ENCODE measurements around the gene PALLD.

The PALLD gene

DNA sequence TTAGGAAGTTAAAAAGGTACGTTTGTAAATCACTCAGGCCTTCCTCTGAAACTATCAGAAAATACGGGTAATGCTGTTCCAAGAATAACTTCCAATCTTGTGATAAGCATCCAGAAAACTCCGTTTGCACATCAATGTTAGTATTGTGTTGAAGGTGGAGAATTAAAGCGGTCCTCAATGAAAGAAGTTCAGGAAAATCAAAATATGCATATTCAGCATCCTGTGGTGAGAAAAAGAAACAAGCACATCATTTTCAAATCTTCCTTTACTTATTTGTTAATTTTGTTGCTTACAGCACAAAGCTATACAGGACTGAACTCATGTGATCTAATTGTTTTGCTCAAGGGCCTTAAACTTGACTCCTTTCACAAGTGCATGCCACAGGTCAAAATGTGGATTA lies 35.0 kb upstream of the PALLD start:
- DNase-seq (ENCODE audit: low read depth): no peak
- no peak overlapping the region for H3K4me3 ChIP-seq (ENCODE audit: low read depth, low read length)
- TF ChIP-seq MAX (IDR thresholded peaks at IDR 0.05; ENCODE audit: low read depth, low read length): no peak
- TF ChIP-seq, protein P1, sequence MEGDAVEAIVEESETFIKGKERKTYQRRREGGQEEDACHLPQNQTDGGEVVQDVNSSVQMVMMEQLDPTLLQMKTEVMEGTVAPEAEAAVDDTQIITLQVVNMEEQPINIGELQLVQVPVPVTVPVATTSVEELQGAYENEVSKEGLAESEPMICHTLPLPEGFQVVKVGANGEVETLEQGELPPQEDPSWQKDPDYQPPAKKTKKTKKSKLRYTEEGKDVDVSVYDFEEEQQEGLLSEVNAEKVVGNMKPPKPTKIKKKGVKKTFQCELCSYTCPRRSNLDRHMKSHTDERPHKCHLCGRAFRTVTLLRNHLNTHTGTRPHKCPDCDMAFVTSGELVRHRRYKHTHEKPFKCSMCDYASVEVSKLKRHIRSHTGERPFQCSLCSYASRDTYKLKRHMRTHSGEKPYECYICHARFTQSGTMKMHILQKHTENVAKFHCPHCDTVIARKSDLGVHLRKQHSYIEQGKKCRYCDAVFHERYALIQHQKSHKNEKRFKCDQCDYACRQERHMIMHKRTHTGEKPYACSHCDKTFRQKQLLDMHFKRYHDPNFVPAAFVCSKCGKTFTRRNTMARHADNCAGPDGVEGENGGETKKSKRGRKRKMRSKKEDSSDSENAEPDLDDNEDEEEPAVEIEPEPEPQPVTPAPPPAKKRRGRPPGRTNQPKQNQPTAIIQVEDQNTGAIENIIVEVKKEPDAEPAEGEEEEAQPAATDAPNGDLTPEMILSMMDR (IDR thresholded peaks at IDR 0.05; ENCODE audit: low read depth, low read length): no peak
- TF ChIP-seq POLR2A (IDR thresholded peaks at IDR 0.05; ENCODE audit: extremely low read depth, insufficient read length): no peak

DNA sequence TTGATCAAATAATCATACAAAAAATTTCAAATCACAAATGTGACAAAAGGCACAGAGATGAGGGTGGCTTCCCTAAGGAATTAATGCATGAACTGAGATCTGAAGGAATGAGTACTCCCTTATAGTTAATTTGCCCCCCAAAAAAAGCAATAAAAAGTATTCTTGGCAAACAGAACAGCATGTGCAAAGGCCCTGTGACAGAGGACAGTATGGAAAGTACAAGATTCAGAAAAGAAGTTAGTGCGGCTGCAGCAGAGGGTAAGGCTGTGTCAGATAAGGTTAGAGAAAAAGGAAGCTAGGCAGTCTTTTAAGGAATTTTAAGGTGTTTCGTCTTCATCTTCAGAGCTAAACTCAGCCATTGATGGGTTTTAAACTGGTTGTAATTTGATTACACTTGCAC lies 23.9 kb upstream of the PALLD start:
- TF ChIP-seq POLR2A (IDR thresholded peaks at IDR 0.05; ENCODE audit: extremely low read depth, insufficient read length) (no peak), MAX (IDR thresholded peaks at IDR 0.05; ENCODE audit: low read depth, low read length) (no peak), MYC (IDR thresholded peaks at IDR 0.05; ENCODE audit: low read depth, low read length) (no peak)
- TF ChIP-seq, protein P1 (IDR thresholded peaks at IDR 0.05; ENCODE audit: low read depth, low read length): no peak
- DNase-seq (ENCODE audit: low read depth): no peak
- no peak overlapping the region for H3K4me3 ChIP-seq (ENCODE audit: low read depth, low read length)

DNA sequence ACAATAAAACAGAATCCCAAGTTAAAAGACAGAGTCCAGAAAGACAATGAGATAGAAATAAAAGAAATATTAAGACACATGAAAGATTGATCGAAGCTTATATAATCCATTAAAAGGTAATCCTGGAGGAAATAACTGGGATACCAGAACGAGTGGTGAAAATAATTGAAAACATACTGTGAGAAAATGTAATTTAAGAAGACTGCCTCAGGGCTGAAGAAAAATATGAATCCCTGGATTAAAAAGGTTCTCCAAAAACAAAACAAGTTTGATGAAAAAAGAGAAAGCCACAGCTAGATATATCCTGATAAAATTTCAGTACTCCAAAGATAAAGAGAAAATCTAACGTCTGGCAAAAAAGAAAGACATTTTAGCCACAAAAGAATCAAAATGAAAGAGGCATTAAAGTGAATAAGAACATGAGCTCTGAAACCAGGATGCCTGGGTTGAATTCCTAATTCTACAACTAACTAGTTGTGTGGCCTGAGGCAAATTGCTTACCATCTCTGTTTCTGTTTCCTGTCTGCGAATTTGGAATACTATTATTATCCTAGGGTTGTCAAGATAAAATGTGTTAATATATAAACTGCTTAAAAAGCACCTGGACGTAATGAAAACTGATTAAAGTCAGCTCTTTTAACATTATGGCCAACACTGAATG lies 22.1 kb upstream of the PALLD start:
- no peak overlapping the region for H3K4me3 ChIP-seq (ENCODE audit: low read depth, low read length)
- DNase-seq (ENCODE audit: low read depth): no peak
- TF ChIP-seq POLR2A (IDR thresholded peaks at IDR 0.05; ENCODE audit: extremely low read depth, insufficient read length) (no peak), MAX (IDR thresholded peaks at IDR 0.05; ENCODE audit: low read depth, low read length) (no peak), MYC (IDR thresholded peaks at IDR 0.05; ENCODE audit: low read depth, low read length) (no peak)
- TF ChIP-seq, protein P1 (IDR thresholded peaks at IDR 0.05; ENCODE audit: low read depth, low read length): no peak

DNA sequence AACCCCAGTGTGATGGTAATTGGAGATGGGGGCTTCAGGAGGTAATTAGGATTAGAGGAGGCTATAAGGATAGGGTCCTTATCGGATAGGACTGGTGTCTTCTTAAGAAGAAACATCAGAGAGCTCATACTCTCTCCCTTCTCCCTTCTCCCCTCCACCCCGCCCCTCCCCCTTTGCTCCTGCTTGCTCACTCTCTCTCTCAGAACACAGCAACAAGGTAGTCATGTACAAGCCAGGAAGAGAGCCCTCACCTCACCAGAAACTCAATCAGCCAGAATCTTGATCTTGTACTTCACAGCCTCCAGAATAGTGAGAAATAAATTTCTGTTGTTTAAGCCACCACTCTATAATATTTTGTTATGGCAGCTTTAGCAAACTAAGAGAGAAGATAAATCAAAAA lies 21.1 kb upstream of the PALLD start:
- no peak overlapping the region for H3K4me3 ChIP-seq (ENCODE audit: low read depth, low read length)
- TF ChIP-seq POLR2A (IDR thresholded peaks at IDR 0.05; ENCODE audit: extremely low read depth, insufficient read length) (no peak), MYC (IDR thresholded peaks at IDR 0.05; ENCODE audit: low read depth, low read length) (no peak), MAX (IDR thresholded peaks at IDR 0.05; ENCODE audit: low read depth, low read length) (no peak)
- TF ChIP-seq, protein P1 (IDR thresholded peaks at IDR 0.05; ENCODE audit: low read depth, low read length): no peak
- DNase-seq (ENCODE audit: low read depth): peak; percentile 25

DNA sequence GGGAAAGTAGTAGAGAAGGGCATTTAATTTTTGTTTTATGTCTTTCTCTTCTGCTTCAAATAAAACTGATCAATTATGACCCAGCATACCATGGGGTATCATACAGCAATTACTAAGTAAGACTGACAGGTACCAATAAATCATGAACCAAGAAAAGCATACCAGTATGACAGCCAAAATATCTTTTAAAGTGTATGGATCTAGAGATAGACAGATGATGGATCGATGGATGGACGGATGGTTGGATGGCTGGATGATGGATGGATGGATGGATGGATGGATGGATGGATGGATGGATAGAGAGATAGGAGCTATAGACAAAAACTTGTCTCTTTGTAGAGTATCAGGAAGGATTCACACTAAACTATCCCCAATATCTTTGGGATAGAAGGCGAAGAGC lies 18.0 kb upstream of the PALLD start:
- TF ChIP-seq, protein P1 (IDR thresholded peaks at IDR 0.05; ENCODE audit: low read depth, low read length): no peak
- TF ChIP-seq MYC (IDR thresholded peaks at IDR 0.05; ENCODE audit: low read depth, low read length) (no peak), MAX (IDR thresholded peaks at IDR 0.05; ENCODE audit: low read depth, low read length) (no peak), POLR2A (IDR thresholded peaks at IDR 0.05; ENCODE audit: extremely low read depth, insufficient read length) (no peak)
- no peak for DNase-seq (ENCODE audit: low read depth)
- H3K4me3 ChIP-seq (ENCODE audit: low read depth, low read length): peak overlapping the region; percentile 88
